GM12891 (cell line): ENCODE data around the gene RAB2B.

ENCODE experiments used
- POLR2A ChIP-seq: IDR thresholded peaks from 2 replicates; pipeline ENCODE4 v1.6.1; 2011; ENCODE audit warnings: low read depth, low read length, control low read depth
- POLR2AphosphoS5 ChIP-seq: IDR thresholded peaks from 2 replicates; pipeline ENCODE4 v1.6.1; 2011; ENCODE audit warnings: low read depth, low read length, control low read depth
- POU2F2 ChIP-seq: IDR thresholded peaks from 2 replicates; pipeline ENCODE4 v1.6.1; 2011; ENCODE audit warnings: low read depth, mild to moderate bottlenecking, control low read depth, low read length, moderate library complexity
- SPI1 ChIP-seq: IDR thresholded peaks from 2 replicates; pipeline ENCODE4 v1.6.1; 2011; ENCODE audit warnings: low read depth, low read length, control low read depth

GRCh38 chr14:21503376-21503775, 26.6 kb upstream of the RAB2B start:
- TF ChIP-seq SPI1 (no peak), POU2F2 (no peak), POLR2A (no peak), POLR2AphosphoS5 (no peak; the same call in 1 of the 2 replicates)
